B cell (primary cell): ENCODE measurements around the gene ITGA7. TPM values are rescaled to one million over a fixed set of nuclear protein-coding genes. Genes with fewer than 3 reads are reported as not detected.
A peak's percentile ranks its signal among the peaks of the same experiment; 100 is the strongest.

Source experiments
- ATAC-seq: fragments of 200-7000 bp; cut with Tn5 transposase; one replicate; pipeline ENCODE4 v1.10.0; 2021; ENCODE audit warnings: low read depth, mild to moderate bottlenecking, moderate number of reproducible peaks, moderate library complexity
- CTCF ChIA-PET: fragments of 350-600 bp; sonication (Branson Sonifier 250); formaldehyde crosslinking; loops from one replicate; lab custom pipeline; 2021; ENCODE audit warnings: antibody characterized with exemption, inconsistent platforms; lab: Charles Lee
- POLR2A ChIA-PET: fragments of 350-600 bp; sonication (Branson Sonifier 250); formaldehyde crosslinking; loops from one replicate; lab custom pipeline; 2021; ENCODE audit warnings: antibody characterized with exemption; lab: Charles Lee
- DNase-seq: peaks from one replicate; pipeline ENCODE4 v3.0.0; 2013
- H2AFZ ChIP-seq: 2 replicates; pipeline ENCODE4 v1.6.1; 2012; ENCODE audit warnings: mild to moderate bottlenecking, low read depth, low read length; ENCODE audit not compliant: insufficient read depth, poor library complexity, severe bottlenecking
- H3K27ac ChIP-seq, 2 donors: 1 replicate in 1 of 2; 2 replicates in 1 of 2; pipeline ENCODE4 v1.5.1; 2012 to 2013; ENCODE audit warnings: low read length in 2 of 2, mild to moderate bottlenecking in 2 of 2, moderate library complexity in 1 of 2
- H3K27me3 ChIP-seq, 4 experiments: fragments of 200-600 bp in 1 of 4; sonication (generic) in 1 of 4; replicated peaks in 1 of 4; 1 replicate in 2 of 4; 2 replicates in 2 of 4; pipeline versions ENCODE4 v1.6.1 to v1.7.0; 2013 to 2016; ENCODE audit warnings: low read length in 3 of 4, mild to moderate bottlenecking in 2 of 4, mixed read lengths in 1 of 4, moderate library complexity in 1 of 4; ENCODE audit not compliant: insufficient read depth in 4 of 4, control insufficient read depth in 3 of 4; ENCODE audit errors: control extremely low read depth in 1 of 4
- H3K36me3 ChIP-seq, 2 experiments: replicated peaks in 1 of 2; 1 replicate in 1 of 2; 2 replicates in 1 of 2; pipeline versions ENCODE4 v1.6.1 to v1.7.1; 2013; ENCODE audit warnings: low read length in 1 of 2; ENCODE audit not compliant: insufficient read depth in 2 of 2, control insufficient read depth in 1 of 2; ENCODE audit errors: control extremely low read depth in 1 of 2, extremely low read depth in 1 of 2
- H3K4me1 ChIP-seq, 2 donors: fragments of 200-600 bp in 1 of 2; sonication (generic) in 1 of 2; 1 replicate in 1 of 2; 2 replicates in 1 of 2; pipeline versions ENCODE4 v1.5.1 to v1.6.1; 2013 to 2017; ENCODE audit warnings: low read length in 2 of 2; ENCODE audit not compliant: control insufficient read depth in 2 of 2, insufficient read depth in 2 of 2
- H3K4me2 ChIP-seq: replicated peaks from 2 replicates; pipeline ENCODE3; 2012; ENCODE audit warnings: mild to moderate bottlenecking, low read depth, low read length; ENCODE audit not compliant: poor library complexity, severe bottlenecking
- H3K4me3 ChIP-seq, 5 experiments: fragments of 200-600 bp in 1 of 5; sonication (generic) in 1 of 5; 1 replicate in 3 of 5; 2 replicates in 2 of 5; pipeline versions ENCODE4 v1.5.1 to v1.7.0; 2011 to 2016; ENCODE audit warnings: low read length in 4 of 5, mild to moderate bottlenecking in 4 of 5, low read depth in 2 of 5, control low read depth in 1 of 5, moderate library complexity in 1 of 5; ENCODE audit not compliant: insufficient read depth in 1 of 5; ENCODE audit errors: control extremely low read depth in 1 of 5, extremely low read depth in 1 of 5
- H3K79me2 ChIP-seq: fragments of 200-600 bp; sonication (generic); one replicate; pipeline ENCODE4 v1.6.0; 2016; ENCODE audit warnings: low read length; ENCODE audit not compliant: control insufficient read depth, insufficient read depth
- H3K9ac ChIP-seq: fragments of 200-600 bp; sonication (generic); 2 replicates; pipeline ENCODE4 v1.6.1; 2017; ENCODE audit warnings: mild to moderate bottlenecking, low read length, moderate library complexity
- H3K9me3 ChIP-seq, 3 donors: one replicate each; pipeline versions ENCODE4 v1.6.1 to v1.7.1; 2013; ENCODE audit warnings: low read length in 2 of 3; ENCODE audit not compliant: control insufficient read depth in 2 of 3, insufficient read depth in 1 of 3; ENCODE audit errors: control extremely low read depth in 1 of 3
- H4K20me1 ChIP-seq: 2 replicates; pipeline ENCODE4 v1.6.0; 2012; ENCODE audit warnings: mild to moderate bottlenecking, low read length; ENCODE audit not compliant: insufficient read depth, control insufficient read depth, poor library complexity, severe bottlenecking
- H3K27ac Mint-ChIP-seq: one replicate; pipeline ENCODE4 v1.8.0; 2021; ENCODE audit warnings: mixed read lengths
- H3K27me3 Mint-ChIP-seq: one replicate; pipeline ENCODE4 v1.8.0; 2021; ENCODE audit warnings: mixed read lengths
- H3K4me1 Mint-ChIP-seq: one replicate; pipeline ENCODE4 v1.8.0; 2021; ENCODE audit warnings: mixed read lengths
- H3K4me3 Mint-ChIP-seq: one replicate; pipeline ENCODE4 v1.8.0; 2021; ENCODE audit warnings: mixed read lengths
- H3K9me3 Mint-ChIP-seq: one replicate; pipeline ENCODE4 v1.8.0; 2022; ENCODE audit warnings: mixed read lengths; ENCODE audit not compliant: insufficient read depth
- EZH2 ChIP-seq: IDR thresholded peaks from 2 replicates; pipeline ENCODE4 v1.6.1; 2012; ENCODE audit warnings: borderline replicate concordance, low read depth, mild to moderate bottlenecking, moderate library complexity, low read length; ENCODE audit not compliant: insufficient read depth, poor library complexity, severe bottlenecking
- WGBS: methylation state at CpG from one replicate; pipeline ENCODE4 v1.1.5; 2013; ENCODE audit warnings: missing lambda C conversion rate; ENCODE audit not compliant: insufficient coverage; 5-methylcytosine and 5-hydroxymethylcytosine counted together
- intact Hi-C: fragments of 100-400 bp; cut with micrococcal nuclease; formaldehyde crosslinking; loops from one replicate; pipeline ENCODE4 v1.10.0; 2022
- polyA plus RNA-seq: library from polyadenylated mRNA; depleted of rRNA; stranded (reverse); fragments of >200 nt; gene quantifications from 2 replicates; pipeline ENCODE4 v1.2.3, GENCODE V29; 2012
- total RNA-seq, 2 donors: library from RNA; stranded (reverse); fragments of 120-200 nt in 1 of 2; gene quantifications; 1 replicate in 1 of 2; 2 replicates in 1 of 2; pipeline versions ENCODE4 v1.2.3 to v1.2.4, GENCODE V29; 2013 to 2022
- TF ChIP-seq, protein P1 (sequence below): fragments of 200-600 bp; IDR thresholded peaks from one replicate; pipeline ENCODE4 v1.8.0; 2022; ENCODE audit warnings: antibody characterized with exemption, mild to moderate bottlenecking

ITGA7 gene
- total and polyA plus RNA-seq, 2 donors (not counting 1 experiment from before 2014, with no cell fraction given): 2.4 to 3.3 TPM

GRCh38 chr12:55659486-55660385 is 48.0 kb downstream of the ITGA7 start:
- H3K27ac Mint-ChIP-seq: no peak overlapping the region
- H3K9me3 Mint-ChIP-seq: no peaks in the 10 kb centered on the region
- ChIA-PET CTCF (interaction anchor here (0.8 to 4.8 kb wide), 8 partner anchors 18 to 137 kb away, joined by 3 to 46 read pairs (median 4); partner anchors contain the start of genes BLOC1S1 and RDH5), POLR2A (no interaction called here)
- H3K4me1 ChIP-seq: no peaks in the 10 kb centered on the region
- no peaks in the 10 kb centered on the region for H3K9me3 ChIP-seq
- peaks cover 9% of the 10 kb centered on the region for H3K27me3 Mint-ChIP-seq
- no peak overlapping the region for H3K4me3 ChIP-seq
- H3K27me3 ChIP-seq: no peaks in the 10 kb centered on the region
- no peaks in the 10 kb centered on the region for H3K36me3 ChIP-seq
- no peaks in the 10 kb centered on the region for H4K20me1 ChIP-seq
- no peak overlapping the region for H3K9ac ChIP-seq
- H3K79me2 ChIP-seq: no peaks in the 10 kb centered on the region
- no peak overlapping the region for H3K4me3 Mint-ChIP-seq
- no peak overlapping the region for H3K4me2 ChIP-seq
- H3K27ac ChIP-seq: no peak overlapping the region
- intact Hi-C loops: loop anchor here (1.0 kb wide), 1 partner anchor 78 kb away; no protein-coding TSS in a partner anchor
- DNase-seq (peak; percentile 57), ATAC-seq (peak; percentile 56)
- 87% methylated on average over 8 of the region's 9 CpGs for WGBS
- no peak overlapping the region for H2AFZ ChIP-seq
- TF ChIP-seq, protein P1, sequence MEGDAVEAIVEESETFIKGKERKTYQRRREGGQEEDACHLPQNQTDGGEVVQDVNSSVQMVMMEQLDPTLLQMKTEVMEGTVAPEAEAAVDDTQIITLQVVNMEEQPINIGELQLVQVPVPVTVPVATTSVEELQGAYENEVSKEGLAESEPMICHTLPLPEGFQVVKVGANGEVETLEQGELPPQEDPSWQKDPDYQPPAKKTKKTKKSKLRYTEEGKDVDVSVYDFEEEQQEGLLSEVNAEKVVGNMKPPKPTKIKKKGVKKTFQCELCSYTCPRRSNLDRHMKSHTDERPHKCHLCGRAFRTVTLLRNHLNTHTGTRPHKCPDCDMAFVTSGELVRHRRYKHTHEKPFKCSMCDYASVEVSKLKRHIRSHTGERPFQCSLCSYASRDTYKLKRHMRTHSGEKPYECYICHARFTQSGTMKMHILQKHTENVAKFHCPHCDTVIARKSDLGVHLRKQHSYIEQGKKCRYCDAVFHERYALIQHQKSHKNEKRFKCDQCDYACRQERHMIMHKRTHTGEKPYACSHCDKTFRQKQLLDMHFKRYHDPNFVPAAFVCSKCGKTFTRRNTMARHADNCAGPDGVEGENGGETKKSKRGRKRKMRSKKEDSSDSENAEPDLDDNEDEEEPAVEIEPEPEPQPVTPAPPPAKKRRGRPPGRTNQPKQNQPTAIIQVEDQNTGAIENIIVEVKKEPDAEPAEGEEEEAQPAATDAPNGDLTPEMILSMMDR: peak; percentile 54
- no peak for TF ChIP-seq EZH2
- peaks cover 2% of the 10 kb centered on the region for H3K4me1 Mint-ChIP-seq
